GM18505 (cell line): ENCODE measurements around the gene RPS6KB1.
"Not testable (repeated sequence)": the region's sequence is repeated elsewhere in the genome, so short reads cannot be mapped to it uniquely, and the experiment has no call there.

Source experiments
- ATAC-seq: cut with Tn5 transposase; IDR thresholded peaks from one replicate; pipeline ENCODE4 v1.9.1; 2021; ENCODE audit not compliant: unreplicated experiment
- POLR2A ChIP-seq: IDR thresholded peaks from 4 replicates; pipeline ENCODE4 v1.6.1; 2011; ENCODE audit warnings: borderline replicate concordance; ENCODE audit not compliant: insufficient read depth, insufficient read length; ENCODE audit errors: extremely low read depth

RPS6KB1 gene

DNA sequence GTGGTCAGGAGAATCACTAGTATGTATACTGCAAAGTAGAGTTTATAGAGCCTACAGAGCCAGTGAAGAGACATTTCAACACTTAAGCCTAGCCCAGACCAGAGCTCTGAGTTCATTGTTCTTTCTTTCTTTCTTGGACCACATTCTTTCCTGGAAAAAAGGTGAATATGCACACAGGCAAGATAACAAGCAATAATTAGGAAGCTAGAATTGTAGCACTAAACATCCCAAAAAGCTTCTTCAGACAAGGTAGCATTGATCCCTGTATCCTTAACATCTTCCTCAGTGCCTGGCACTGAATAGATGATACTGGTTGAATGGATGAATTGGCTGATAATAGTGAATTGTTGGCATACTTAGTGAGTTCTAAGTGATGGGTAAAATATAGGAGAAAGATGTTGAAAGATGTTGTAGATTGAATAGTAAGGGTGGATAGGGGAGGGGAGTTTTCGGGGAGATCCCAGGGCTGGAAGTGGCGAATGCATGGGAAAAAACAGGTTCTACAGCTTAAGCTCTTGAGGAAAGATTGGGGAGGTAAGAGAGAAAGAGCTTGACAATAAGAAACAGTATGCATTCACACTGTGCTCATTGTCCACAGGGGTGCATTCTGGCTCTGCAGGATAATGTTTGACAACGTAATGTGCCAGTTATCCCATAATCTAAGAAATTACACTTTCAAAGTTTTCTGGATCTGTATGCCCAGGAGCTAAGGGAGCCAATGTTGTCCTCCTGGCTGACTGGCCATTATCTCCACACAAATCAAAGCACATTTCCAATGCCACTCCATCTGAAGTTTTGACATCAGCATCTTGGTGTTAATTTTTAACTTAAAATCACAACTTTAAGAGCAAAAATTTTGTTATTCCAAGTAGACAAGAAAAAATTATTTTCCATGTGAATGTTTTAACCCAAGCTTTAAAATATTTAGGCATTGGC lies 35.8 kb upstream of the RPS6KB1 start:
- ATAC-seq = no peak
- no peak for TF ChIP-seq POLR2A

- no peak for ATAC-seq
- no peak for TF ChIP-seq POLR2A
Measured at GRCh38 chr17:59858167-59858816, 34.6 kb upstream of the RPS6KB1 start.

DNA sequence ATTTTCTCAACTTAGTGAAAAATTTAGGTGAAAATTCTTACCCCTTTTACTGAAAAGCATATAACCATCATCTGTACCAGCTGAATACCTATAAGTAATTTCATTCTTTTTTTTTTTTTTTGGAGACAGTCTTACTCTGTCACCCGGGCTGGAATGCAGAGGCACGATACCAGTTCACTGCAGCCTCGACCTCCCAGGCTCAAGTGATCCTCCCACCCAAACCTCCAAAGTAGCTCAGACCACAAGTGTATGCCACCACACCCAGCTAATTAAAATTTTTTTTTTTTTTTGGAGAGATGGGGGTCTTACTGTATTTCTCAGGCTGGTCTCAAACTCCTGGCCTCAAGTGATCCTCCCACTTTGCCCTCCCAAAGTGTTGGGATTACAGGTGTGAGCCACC lies 34.0 kb upstream of the RPS6KB1 start:
- ATAC-seq = no peak
- TF ChIP-seq POLR2A = no peak

DNA sequence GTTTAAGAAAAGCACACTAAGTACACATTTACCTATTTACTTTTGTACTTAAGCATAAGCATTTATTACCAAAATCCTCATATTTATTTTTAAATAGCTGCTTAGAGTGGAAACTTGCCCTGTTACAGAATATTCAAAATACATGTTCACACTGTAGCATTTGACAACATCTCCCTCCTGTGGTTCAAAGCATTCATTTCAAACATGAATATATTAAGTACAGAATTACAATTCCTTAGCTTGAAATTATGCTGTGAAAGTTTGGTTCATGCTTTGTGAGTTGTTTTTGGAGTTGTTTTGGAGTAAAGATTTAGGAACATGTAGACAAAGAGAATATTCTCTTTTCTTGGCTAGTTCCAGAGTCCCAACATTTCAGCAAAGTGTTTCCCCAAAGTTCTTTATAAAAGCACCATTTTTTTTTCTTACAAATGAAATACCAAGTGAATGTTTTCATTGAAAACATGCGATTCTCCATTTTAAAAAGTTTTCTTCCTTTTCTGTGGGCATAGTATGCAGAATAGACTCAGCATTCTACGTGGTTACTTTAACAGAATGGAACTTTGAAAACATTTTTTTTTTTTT lies 33.4 kb upstream of the RPS6KB1 start:
- no peak for TF ChIP-seq POLR2A
- no peak for ATAC-seq

GRCh38 chr17:59863616-59864015 lies 29.3 kb upstream of the RPS6KB1 start:
- ATAC-seq = no peak
- TF ChIP-seq POLR2A = no peak

DNA sequence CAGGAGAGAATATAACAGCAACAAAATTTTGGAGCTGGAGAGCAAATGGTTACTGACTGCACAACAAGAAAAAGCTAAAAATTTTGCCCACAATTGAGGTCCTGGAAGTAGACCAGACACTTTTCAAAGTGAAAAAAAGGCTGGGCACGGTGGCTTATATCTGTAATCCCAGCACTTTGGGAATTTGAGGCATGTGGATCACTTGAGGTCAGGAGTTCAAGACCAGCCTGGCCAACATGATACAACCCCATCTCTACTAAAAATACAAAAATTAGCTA lies 23.0 kb upstream of the RPS6KB1 start:
- no peak for TF ChIP-seq POLR2A
- ATAC-seq = no peak

GRCh38 chr17:59870482-59870881 lies 22.4 kb upstream of the RPS6KB1 start:
- ATAC-seq = no peak
- TF ChIP-seq POLR2A = no peak

- no peak for TF ChIP-seq POLR2A
- ATAC-seq = no peak
Measured at GRCh38 chr17:59872351-59872750, 20.6 kb upstream of the RPS6KB1 start.

DNA sequence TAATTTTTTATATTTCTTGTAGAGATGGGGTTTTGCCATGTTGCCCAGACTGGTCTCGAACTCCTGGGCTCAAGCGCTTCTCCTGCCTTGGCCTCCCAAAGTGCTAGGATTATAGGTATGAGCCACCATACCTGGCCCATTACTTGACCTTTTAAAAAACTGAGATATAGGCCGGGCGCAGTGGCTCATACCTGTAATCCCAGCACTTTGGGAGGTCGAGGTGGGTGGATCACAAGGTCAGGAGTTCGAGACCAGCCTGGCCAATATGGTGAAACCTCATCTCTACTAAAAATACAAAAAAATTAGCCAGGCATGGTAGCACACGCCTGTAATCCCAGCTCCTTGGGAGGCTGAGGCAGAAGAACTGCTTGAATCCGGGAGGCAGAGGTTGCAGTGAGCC lies 19.5 kb upstream of the RPS6KB1 start:
- ATAC-seq = not testable (repeated sequence)

GRCh38 chr17:59874376-59874775 lies 18.5 kb upstream of the RPS6KB1 start:
- no peak for ATAC-seq

DNA sequence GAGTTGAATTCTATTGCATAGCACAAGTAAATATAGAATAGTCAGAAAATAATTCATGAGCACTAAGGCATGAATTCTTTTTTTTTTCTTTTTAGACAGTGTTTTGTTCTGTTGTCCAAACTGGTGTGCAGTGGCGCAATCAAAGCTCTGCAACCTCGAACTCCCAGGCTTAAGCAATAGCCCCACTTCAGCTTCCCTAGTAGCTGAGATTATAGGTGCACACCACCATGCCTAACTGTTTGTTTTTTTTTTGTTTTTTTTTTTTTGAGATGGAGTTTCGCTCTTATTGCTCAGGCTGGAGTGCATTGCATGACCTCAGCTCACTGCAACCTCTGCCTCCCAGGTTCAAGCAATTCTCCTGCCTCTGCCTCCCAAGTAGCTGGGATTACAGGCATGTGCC lies 16.8 kb upstream of the RPS6KB1 start:
- no peak for TF ChIP-seq POLR2A
- ATAC-seq = no peak

More at GRCh38 chr17:59874376-59874775, 18.5 kb upstream of the RPS6KB1 start:
- no peak for TF ChIP-seq POLR2A

DNA sequence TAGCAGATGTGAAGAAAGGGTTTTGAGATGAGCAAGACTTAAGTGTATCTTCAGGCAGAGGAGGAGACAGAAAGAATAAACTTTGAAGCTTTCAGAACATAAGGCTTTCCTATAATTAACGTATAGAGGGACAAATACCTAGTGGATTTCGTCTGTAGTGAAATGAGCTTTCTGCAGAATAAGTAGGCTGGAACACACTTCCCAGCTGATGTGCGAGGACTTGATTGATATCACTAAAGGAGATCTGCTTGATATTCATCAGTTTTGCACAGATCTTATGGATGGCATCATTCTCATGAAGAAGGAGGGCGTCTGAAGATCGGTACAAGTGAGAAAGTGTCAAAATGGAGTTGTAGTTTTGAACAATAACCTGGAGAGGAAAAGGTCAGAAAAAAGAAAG lies 15.0 kb upstream of the RPS6KB1 start:
- no peak for TF ChIP-seq POLR2A

DNA sequence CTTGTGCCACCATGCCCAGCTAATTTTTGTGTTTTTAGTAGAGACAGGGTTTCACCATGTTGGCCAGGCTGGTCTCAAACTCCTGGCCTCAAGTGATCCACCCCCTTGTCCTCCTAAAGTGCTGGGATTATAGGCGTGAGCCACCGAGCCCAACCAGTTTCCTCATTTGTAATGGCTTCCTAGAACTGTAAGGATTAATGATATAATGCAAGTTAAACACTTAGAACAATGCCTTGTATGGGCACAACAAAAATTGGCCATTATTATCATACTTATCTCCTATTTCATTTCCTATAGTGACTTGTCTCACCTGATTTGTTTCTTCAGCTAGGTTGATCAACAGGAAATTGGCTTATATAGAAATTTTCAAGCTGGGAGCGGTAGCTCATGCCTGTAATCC lies 14.3 kb upstream of the RPS6KB1 start:
- no peak for TF ChIP-seq POLR2A
- ATAC-seq = no peak

More for the DNA sequence above, 15.0 kb upstream of the RPS6KB1 start:
- ATAC-seq = no peak

DNA sequence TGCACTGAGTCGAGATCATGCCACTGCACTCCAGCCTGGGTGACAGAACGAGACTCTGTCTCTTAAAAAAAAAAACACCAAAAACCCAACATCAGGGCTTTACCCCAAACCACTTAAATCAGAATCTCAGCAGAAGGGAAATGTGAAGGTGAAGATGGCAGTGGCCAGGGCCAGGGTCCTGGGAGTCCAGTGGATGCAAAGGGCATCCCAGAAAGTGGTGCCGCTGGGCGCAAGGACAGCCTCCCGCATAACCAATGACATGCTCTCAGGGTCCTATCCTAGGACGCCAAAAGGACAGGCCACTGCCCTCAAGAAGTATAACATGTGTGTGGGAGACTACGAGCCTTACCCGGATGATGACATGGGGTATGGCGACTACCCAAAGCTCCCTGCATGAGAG lies 8.1 kb upstream of the RPS6KB1 start:
- TF ChIP-seq POLR2A = no peak
- ATAC-seq = no peak

- TF ChIP-seq POLR2A = no peak
- no peak for ATAC-seq
Measured at GRCh38 chr17:59888145-59888750, 4.7 kb upstream of the RPS6KB1 start.

DNA sequence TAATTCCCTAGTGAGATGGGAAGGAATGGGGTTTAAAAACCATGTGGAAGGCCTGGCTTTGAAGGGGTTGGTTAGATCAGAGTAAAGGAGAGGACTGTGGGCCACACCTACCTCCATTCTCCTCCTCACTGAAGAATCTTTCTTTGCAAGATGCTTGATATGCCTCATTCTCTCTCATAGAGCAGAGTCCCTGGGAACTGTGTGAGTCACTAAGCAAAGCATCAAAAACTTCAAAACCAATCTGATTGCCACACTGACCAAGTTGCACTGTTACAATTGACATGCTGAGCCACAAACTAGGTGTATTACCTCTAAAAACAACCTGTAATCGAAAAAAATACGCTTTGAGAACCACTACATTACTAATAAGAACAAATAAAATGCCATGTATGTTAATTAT lies 2.2 kb upstream of the RPS6KB1 start:
- TF ChIP-seq POLR2A = no peak

More for the DNA sequence above, 2.2 kb upstream of the RPS6KB1 start:
- ATAC-seq = no peak
